GM12878 (cell line): ENCODE measurements around the gene FAM83G. TPM values are rescaled to one million over a fixed set of nuclear protein-coding genes. Genes with fewer than 3 reads are reported as not detected.

Experiments used
- ATAC-seq: fragments of 200-7000 bp; cut with Tn5 transposase; 3 replicates; pipeline ENCODE4 v1.9.1; 2020; ENCODE audit warnings: mild to moderate bottlenecking, moderate library complexity
- BruUV-seq: library from RNA; stranded (reverse); fragments of 400-500 nt; replicated peaks from 2 replicates; lab custom pipeline; 2021; lab: Mats Ljungman, UMichigan
- CTCF ChIA-PET: fragments of 300-600 bp; sonication (Branson Sonifier 250); formaldehyde crosslinking; extraction: SDS; loops from one replicate; lab custom pipeline; 2021; ENCODE audit warnings: inconsistent platforms; lab: Yijun Ruan, JAX
- POLR2A ChIA-PET: fragments of 350-600 bp; formaldehyde crosslinking; extraction: SDS; loops from one replicate; lab custom pipeline; 2021; ENCODE audit warnings: inconsistent platforms; lab: Charles Lee
- RAD21 ChIA-PET: fragments of 300-600 bp; sonication (Branson Sonifier 250); formaldehyde crosslinking; loops from one replicate; lab custom pipeline; 2023; ENCODE audit warnings: antibody characterized with exemption; ENCODE audit not compliant: unreplicated experiment; lab: Charles Lee
- SMC1A ChIA-PET: fragments of 300-600 bp; sonication (Branson Sonifier 250); formaldehyde crosslinking; loops from one replicate; lab custom pipeline; 2023; ENCODE audit not compliant: unreplicated experiment, uncharacterized antibody; lab: Charles Lee
- DNase-seq: peaks from one replicate; pipeline ENCODE4 v3.0.0-alpha.2; 2011; ENCODE audit warnings: low read depth, low spot score
- FAIRE-seq: peaks from 3 replicates; lab custom pipeline; 2011; peaks lifted over from hg19 to GRCh38; lab: Jason Lieb, UNC
- H2AFZ ChIP-seq: 2 replicates; pipeline ENCODE4 v1.6.0; 2011; ENCODE audit warnings: low read depth, low read length, control low read depth; ENCODE audit not compliant: control insufficient read depth
- H3K27ac ChIP-seq: 2 replicates; pipeline ENCODE4 v1.5.1; 2011; ENCODE audit warnings: control low read depth; ENCODE audit not compliant: control insufficient read depth, insufficient read depth
- H3K27me3 ChIP-seq, 2 experiments: replicated peaks in 1 of 2; 2 replicates each; pipeline versions ENCODE4 v1.6.0 to v1.6.1; 2011; ENCODE audit warnings: low read length in 1 of 2; ENCODE audit not compliant: control insufficient read depth in 2 of 2, insufficient read depth in 2 of 2
- H3K36me3 ChIP-seq, 2 experiments: 2 replicates each; pipeline ENCODE4 v1.5.1; 2011; ENCODE audit warnings: low read length in 1 of 2; ENCODE audit not compliant: control insufficient read depth in 2 of 2, insufficient read depth in 2 of 2
- H3K4me1 ChIP-seq: 2 replicates; pipeline ENCODE4 v1.6.1; 2011; ENCODE audit warnings: mild to moderate bottlenecking, low read length, moderate library complexity, mixed read lengths; ENCODE audit not compliant: control insufficient read depth, insufficient read depth
- H3K4me2 ChIP-seq: 2 replicates; pipeline ENCODE4 v1.6.0; 2011; ENCODE audit warnings: control low read depth; ENCODE audit not compliant: control insufficient read depth, insufficient read depth
- H3K4me3 ChIP-seq: fragments of 200-600 bp; sonication (generic); 2 replicates; pipeline ENCODE4 v1.5.1; 2016
- H3K79me2 ChIP-seq: 2 replicates; pipeline ENCODE4 v1.6.0; 2011; ENCODE audit warnings: low read length; ENCODE audit not compliant: control insufficient read depth, insufficient read depth
- H3K9ac ChIP-seq: 2 replicates; pipeline ENCODE4 v1.8.0; 2011; ENCODE audit warnings: low read length, control low read depth, mixed read lengths; ENCODE audit not compliant: control insufficient read depth, insufficient read depth
- H3K9me3 ChIP-seq: replicated peaks from 3 replicates; pipeline ENCODE4 v1.5.1; 2011; ENCODE audit warnings: mild to moderate bottlenecking, low read length; ENCODE audit not compliant: control insufficient read depth, insufficient read depth
- H4K20me1 ChIP-seq: 2 replicates; pipeline ENCODE4 v1.6.0; 2011; ENCODE audit not compliant: control insufficient read depth, insufficient read depth
- ATF7 ChIP-seq: fragments of 450-650 bp; IDR thresholded peaks from 2 replicates; pipeline ENCODE4 v1.6.1; 2016; ENCODE audit warnings: low read depth, mild to moderate bottlenecking
- BMI1 ChIP-seq: fragments of 450-650 bp; IDR thresholded peaks from 2 replicates; pipeline ENCODE4 v1.6.1; 2016; ENCODE audit warnings: mild to moderate bottlenecking, moderate library complexity, borderline replicate concordance
- CHD1 ChIP-seq: IDR thresholded peaks from 2 replicates; pipeline ENCODE4 v1.6.1; 2012; ENCODE audit warnings: low read depth, low read length, improper control_type of control experiment
- CHD4 ChIP-seq: fragments of 200-600 bp; sonication (generic); IDR thresholded peaks from 2 replicates; pipeline ENCODE4 v1.6.1; 2016; ENCODE audit warnings: mild to moderate bottlenecking
- MYC ChIP-seq: IDR thresholded peaks from 2 replicates; pipeline ENCODE4 v1.6.1; 2011; ENCODE audit warnings: mild to moderate bottlenecking, low read length, moderate library complexity, inconsistent platforms; ENCODE audit not compliant: insufficient read depth, insufficient replicate concordance, insufficient read length, severe bottlenecking
- POLR2A ChIP-seq: IDR thresholded peaks from 2 replicates; pipeline ENCODE4 v1.6.1; 2011; ENCODE audit warnings: low read depth, mild to moderate bottlenecking, low read length
- RAD21 ChIP-seq: IDR thresholded peaks from 2 replicates; pipeline ENCODE4 v1.6.1; 2011; ENCODE audit warnings: mild to moderate bottlenecking, low read depth, low read length, moderate library complexity; ENCODE audit not compliant: insufficient read depth
- SREBF2 ChIP-seq: IDR thresholded peaks from 2 replicates; pipeline ENCODE4 v1.6.1; 2012; ENCODE audit warnings: mild to moderate bottlenecking, low read length
- TAF1 ChIP-seq: IDR thresholded peaks from 2 replicates; pipeline ENCODE4 v1.6.1; 2011; ENCODE audit warnings: mild to moderate bottlenecking, low read depth, low read length, borderline replicate concordance
- TCF7 ChIP-seq: IDR thresholded peaks from 2 replicates; pipeline ENCODE4 v1.6.1; 2014; ENCODE audit warnings: antibody characterized with exemption, borderline replicate concordance
- YY1 ChIP-seq: IDR thresholded peaks from 2 replicates; pipeline ENCODE4 v1.6.1; 2011; ENCODE audit warnings: low read depth, mild to moderate bottlenecking, low read length
- WGBS: methylation state at CpG from one replicate; pipeline ENCODE4 v1.1.6; 2016; ENCODE audit warnings: low lambda C conversion rate; ENCODE audit not compliant: insufficient replicate concordance, insufficient coverage; ENCODE audit errors: missing lambda C conversion rate; 5-methylcytosine and 5-hydroxymethylcytosine counted together
- in situ Hi-C: fragments of 300-500 bp; cut with MboI; formaldehyde crosslinking; loops from 9 replicates; pipeline ENCODE4 v1.14.3; 2018; ENCODE audit warnings: mixed read lengths
- intact Hi-C: fragments of 100-400 bp; cut with micrococcal nuclease; formaldehyde crosslinking; loops from one replicate; pipeline ENCODE4 v1.14.2; 2022; ENCODE audit not compliant: unreplicated experiment
- polyA plus RNA-seq, 11 experiments: library from polyadenylated mRNA; depleted of rRNA in 4 of 11; unstranded in 6 of 11; stranded (reverse) in 5 of 11; fragments of >200 nt; fragmentation: Nextera tagmentation in 4 of 11; fragmentation: Illumina TruSeq in 1 of 11; extraction: Ambion mirVana in 4 of 11; extraction: Trizol in 1 of 11; gene quantifications; 1 replicate in 1 of 11; 2 replicates in 10 of 11; pipeline versions ENCODE4 v1.2.1 to v1.2.3, GENCODE V29; 2011 to 2016; ENCODE audit warnings: inconsistent platforms in 2 of 11, missing spikeins in 2 of 11, low read depth in 1 of 11
- total RNA-seq, 4 experiments: library from RNA; depleted of rRNA in 3 of 4; stranded (reverse); fragments of >200 nt in 3 of 4; fragmentation: Illumina TruSeq in 1 of 4; extraction: Trizol in 1 of 4; gene quantifications; 2 replicates each; pipeline versions ENCODE4 v1.2.1 to v1.2.3, GENCODE V29; 2013 to 2021
- TF ChIP-seq, protein P1 (sequence below): IDR thresholded peaks from 2 replicates; pipeline ENCODE4 v1.6.1; 2012; ENCODE audit warnings: low read depth, low read length, improper control_type of control experiment
- TF ChIP-seq, protein P2 (sequence below), 3 experiments: IDR thresholded peaks in 2 of 3; conservative IDR thresholded peaks in 1 of 3; 2 replicates each; pipeline ENCODE4 v1.5.1; 2011; ENCODE audit warnings: low read depth in 3 of 3, low read length in 3 of 3, mild to moderate bottlenecking in 3 of 3, control low read depth in 2 of 3, moderate library complexity in 2 of 3, inconsistent platforms in 1 of 3, mixed read lengths in 1 of 3; ENCODE audit not compliant: control insufficient read depth in 2 of 3, insufficient read depth in 1 of 3; ENCODE audit errors: extremely low read depth in 1 of 3

FAM83G gene
- total and polyA plus RNA-seq, 10 of the 15 experiments (the other 5 are each of a cell fraction or from before 2014, with no cell fraction given) = 0.03 to 16.7 (median 6.5) TPM

DNA sequence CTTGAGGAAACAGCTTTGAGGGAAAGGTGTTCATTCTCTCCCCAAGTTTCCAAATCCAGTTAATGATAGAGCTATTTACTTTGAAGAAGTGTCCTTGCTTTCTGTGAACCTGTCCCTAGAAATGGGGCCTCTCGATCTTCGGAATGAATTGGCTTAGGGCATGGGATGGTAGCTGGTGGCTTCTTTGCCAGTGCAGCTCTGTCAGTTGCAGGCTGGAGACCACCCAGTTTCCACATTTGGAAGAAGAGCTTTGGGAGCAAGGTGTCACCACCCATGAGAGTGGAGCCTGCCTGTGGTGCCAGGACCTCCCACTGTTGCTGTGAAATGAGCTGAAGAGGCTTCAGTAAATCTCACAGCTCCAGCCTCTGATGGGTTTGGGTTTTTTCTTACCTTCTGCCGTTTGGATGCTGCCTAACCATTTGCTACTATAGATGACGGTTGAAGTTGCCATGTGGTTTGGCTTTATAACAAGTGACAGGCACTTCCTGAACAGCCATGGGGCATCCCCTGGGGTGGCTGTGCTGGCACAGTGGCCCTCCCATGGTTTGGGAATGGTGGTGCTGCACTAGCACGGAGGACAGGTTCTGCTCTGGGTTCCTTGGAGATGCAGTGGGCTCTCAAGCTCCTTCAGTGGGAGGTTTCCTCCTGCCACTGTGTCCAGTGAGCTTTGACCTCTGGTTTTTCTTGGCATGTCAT, 72.1 kb downstream of the FAM83G start:
- no peak overlapping the region for H3K4me3 ChIP-seq
- BruUV-seq = no TSS peak
- no peak for FAIRE-seq
- ATAC-seq = peak; percentile 51
- ChIA-PET POLR2A (interaction anchor here (0.5 to 1.2 kb wide), 3 partner anchors 10 to 149 kb away, joined by 3 read pairs; no protein-coding TSS in a partner anchor), RAD21 (interaction anchor here (0.8 to 1.4 kb wide), 3 partner anchors 9 to 28 kb away, joined by 3 read pairs; no protein-coding TSS in a partner anchor), CTCF (interaction anchor here (1.0 to 1.6 kb wide), 2 partner anchors 24 to 29 kb away, joined by 5 read pairs; no protein-coding TSS in a partner anchor), SMC1A (interaction anchor here (0.9 to 1.2 kb wide), 3 partner anchors 9 to 33 kb away, joined by 3 to 4 read pairs (median 3); no protein-coding TSS in a partner anchor)
- H3K9ac ChIP-seq = no peak overlapping the region
- H2AFZ ChIP-seq = no peak overlapping the region
- H3K79me2 ChIP-seq = no peaks in the 10 kb centered on the region
- intact Hi-C loops (no loop called here), in situ Hi-C loops (no loop called here)
- H3K4me1 ChIP-seq = peaks cover 10% of the 10 kb centered on the region
- no peaks in the 10 kb centered on the region for H3K9me3 ChIP-seq
- H4K20me1 ChIP-seq = no peaks in the 10 kb centered on the region
- no peak for TF ChIP-seq CHD4
- TF ChIP-seq POLR2A = peak; percentile 44
- DNase-seq = no peak
- peaks cover 14 to 21% of the 10 kb centered on the region in 2 experiments for H3K36me3 ChIP-seq
- no peak overlapping the region for H3K4me2 ChIP-seq
- WGBS = 46% methylated on average over 5 of the region's 5 CpGs
- H3K27ac ChIP-seq = no peak overlapping the region
- H3K27me3 ChIP-seq = no peaks in the 10 kb centered on the region

DNA sequence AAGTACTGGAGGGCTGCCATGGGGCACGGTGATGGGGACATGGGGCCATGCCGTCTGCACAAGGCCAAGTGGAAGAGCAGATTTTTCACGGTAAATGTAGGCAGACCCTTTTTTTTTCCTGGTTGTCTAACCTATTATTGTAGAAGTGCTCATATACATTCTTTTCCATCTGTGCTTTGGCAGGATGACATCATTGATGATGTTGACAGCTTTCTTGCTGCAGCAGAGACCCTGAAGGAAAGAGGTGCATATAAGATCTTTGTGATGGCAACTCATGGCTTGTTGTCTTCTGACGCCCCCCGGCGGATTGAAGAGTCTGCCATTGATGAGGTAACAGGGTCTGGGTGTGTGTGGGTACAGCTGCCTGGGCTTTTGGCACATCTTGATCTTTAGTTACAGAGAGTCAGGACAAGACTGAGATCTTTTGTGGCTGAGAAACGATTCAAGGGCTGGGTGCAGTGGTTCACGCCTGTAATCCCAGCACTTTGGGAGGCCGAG, 75.9 kb downstream of the FAM83G start:
- Histone ChIP-seq H3K9me3 (no peaks in the 10 kb centered on the region), H3K27ac (no peak overlapping the region), H3K4me3 (no peak overlapping the region), H3K36me3 (peaks cover 22 to 27% of the 10 kb centered on the region in 2 experiments), H3K4me2 (no peak overlapping the region), H3K4me1 (peaks cover 10% of the 10 kb centered on the region), H3K27me3 (no peaks in the 10 kb centered on the region), H3K79me2 (0 out of 2 replicates have a peak, but pooled peaks cover 2% of the 10 kb centered on the region), H3K9ac (no peak overlapping the region), H2AFZ (no peak overlapping the region), H4K20me1 (no peaks in the 10 kb centered on the region)
- ATAC-seq (0 out of 3 replicates have a peak, but pooled peaks have one; percentile 21), DNase-seq (no peak), FAIRE-seq (no peak)
- WGBS = 93% methylated on average over 9 of the region's 9 CpGs
- in situ Hi-C loops (no loop called here), intact Hi-C loops (no loop called here)
- RAD21 ChIA-PET = no interaction called here
- POLR2A ChIA-PET = no interaction called here
- CTCF ChIA-PET = interaction anchor here (0.9 kb wide), 1 partner anchor 9 kb away, joined by 3 read pairs; no protein-coding TSS in a partner anchor
- SMC1A ChIA-PET = no interaction called here
- no TSS peak for BruUV-seq
- TF ChIP-seq, protein P1, sequence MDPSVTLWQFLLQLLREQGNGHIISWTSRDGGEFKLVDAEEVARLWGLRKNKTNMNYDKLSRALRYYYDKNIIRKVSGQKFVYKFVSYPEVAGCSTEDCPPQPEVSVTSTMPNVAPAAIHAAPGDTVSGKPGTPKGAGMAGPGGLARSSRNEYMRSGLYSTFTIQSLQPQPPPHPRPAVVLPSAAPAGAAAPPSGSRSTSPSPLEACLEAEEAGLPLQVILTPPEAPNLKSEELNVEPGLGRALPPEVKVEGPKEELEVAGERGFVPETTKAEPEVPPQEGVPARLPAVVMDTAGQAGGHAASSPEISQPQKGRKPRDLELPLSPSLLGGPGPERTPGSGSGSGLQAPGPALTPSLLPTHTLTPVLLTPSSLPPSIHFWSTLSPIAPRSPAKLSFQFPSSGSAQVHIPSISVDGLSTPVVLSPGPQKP = no peak
- TF ChIP-seq SREBF2 = no peak
- TF ChIP-seq, protein P2, sequence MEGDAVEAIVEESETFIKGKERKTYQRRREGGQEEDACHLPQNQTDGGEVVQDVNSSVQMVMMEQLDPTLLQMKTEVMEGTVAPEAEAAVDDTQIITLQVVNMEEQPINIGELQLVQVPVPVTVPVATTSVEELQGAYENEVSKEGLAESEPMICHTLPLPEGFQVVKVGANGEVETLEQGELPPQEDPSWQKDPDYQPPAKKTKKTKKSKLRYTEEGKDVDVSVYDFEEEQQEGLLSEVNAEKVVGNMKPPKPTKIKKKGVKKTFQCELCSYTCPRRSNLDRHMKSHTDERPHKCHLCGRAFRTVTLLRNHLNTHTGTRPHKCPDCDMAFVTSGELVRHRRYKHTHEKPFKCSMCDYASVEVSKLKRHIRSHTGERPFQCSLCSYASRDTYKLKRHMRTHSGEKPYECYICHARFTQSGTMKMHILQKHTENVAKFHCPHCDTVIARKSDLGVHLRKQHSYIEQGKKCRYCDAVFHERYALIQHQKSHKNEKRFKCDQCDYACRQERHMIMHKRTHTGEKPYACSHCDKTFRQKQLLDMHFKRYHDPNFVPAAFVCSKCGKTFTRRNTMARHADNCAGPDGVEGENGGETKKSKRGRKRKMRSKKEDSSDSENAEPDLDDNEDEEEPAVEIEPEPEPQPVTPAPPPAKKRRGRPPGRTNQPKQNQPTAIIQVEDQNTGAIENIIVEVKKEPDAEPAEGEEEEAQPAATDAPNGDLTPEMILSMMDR (IDR thresholded peaks at IDR 0.05 in 2 of 3, conservative IDR thresholded peaks at IDR 0.05 in 1 of 3; ENCODE audit: control insufficient read depth in 2 of 3, extremely low read depth in 1 of 3, insufficient read depth in 1 of 3, low read depth in 3 of 3, low read length in 3 of 3) = peak in 2 of 3 experiments; percentile 14 to 29; a peak in 1 of 6 replicates
- TF ChIP-seq TCF7 = no peak
- TF ChIP-seq TAF1 = no peak
- no peak for TF ChIP-seq CHD4
- 0 out of 2 replicates have a peak, but pooled peaks have one; percentile 14 for TF ChIP-seq ATF7
- no peak for TF ChIP-seq MYC
- TF ChIP-seq CHD1 = no peak
- peak; percentile 57; the same call in 1 of the 2 replicates for TF ChIP-seq RAD21
- TF ChIP-seq YY1 = peak; percentile 33; the same call in 1 of the 2 replicates
- no peak for TF ChIP-seq BMI1
